WTC11 (cell line): ENCODE measurements around the gene UBE2J2. TPM values are rescaled to one million over a fixed set of nuclear protein-coding genes. Genes with fewer than 3 reads are reported as not detected.

Source experiments
- ATAC-seq: fragments of 200-7000 bp; cut with Tn5 transposase; 2 replicates; pipeline ENCODE4 v1.10.0; 2021; ENCODE audit warnings: mild to moderate bottlenecking, moderate library complexity
- CTCF ChIA-PET: fragments of 300-600 bp; sonication (Branson Sonifier 250); formaldehyde crosslinking; loops from one replicate; lab custom pipeline; 2021; ENCODE audit warnings: antibody characterized with exemption; lab: Charles Lee
- POLR2A ChIA-PET: fragments of 350-600 bp; sonication (Branson Sonifier 250); formaldehyde crosslinking; loops from one replicate; lab custom pipeline; 2021; ENCODE audit warnings: antibody characterized with exemption; lab: Charles Lee
- DNase-seq: peaks from one replicate; pipeline ENCODE4 v3.0.0; 2021; ENCODE audit warnings: low spot score
- H3K27ac Mint-ChIP-seq: 2 replicates; pipeline ENCODE4 v1.8.0; 2021; ENCODE audit warnings: mixed read lengths
- H3K27me3 Mint-ChIP-seq: 2 replicates; pipeline ENCODE4 v1.8.0; 2021; ENCODE audit warnings: low read depth, mild to moderate bottlenecking, moderate library complexity, mixed read lengths
- H3K36me3 Mint-ChIP-seq: 2 replicates; pipeline ENCODE4 v1.8.0; 2021; ENCODE audit warnings: mixed read lengths
- H3K4me1 Mint-ChIP-seq: 2 replicates; pipeline ENCODE4 v1.8.0; 2022; ENCODE audit warnings: mixed read lengths
- H3K4me3 Mint-ChIP-seq: 2 replicates; pipeline ENCODE4 v1.8.0; 2021; ENCODE audit warnings: mild to moderate bottlenecking, moderate library complexity, mixed read lengths
- H3K9me3 Mint-ChIP-seq: 2 replicates; pipeline ENCODE4 v1.8.0; 2021; ENCODE audit warnings: mixed read lengths
- ATF1 ChIP-seq: sonication (generic); formaldehyde crosslinking; IDR thresholded peaks from 2 replicates; pipeline ENCODE4 v1.8.1; 2023; ENCODE audit warnings: mild to moderate bottlenecking, moderate library complexity, missing genetic modification reagents
- ELF4 ChIP-seq: sonication (generic); formaldehyde crosslinking; IDR thresholded peaks from 2 replicates; pipeline ENCODE4 v1.8.1; 2022; ENCODE audit warnings: low read depth, mild to moderate bottlenecking, moderate library complexity, missing genetic modification reagents
- FOXJ3 ChIP-seq: sonication (generic); formaldehyde crosslinking; IDR thresholded peaks from 2 replicates; pipeline ENCODE4 v1.9.0; 2021; ENCODE audit warnings: missing genetic modification reagents, mild to moderate bottlenecking, borderline replicate concordance
- FOXP1 ChIP-seq: sonication (generic); formaldehyde crosslinking; IDR thresholded peaks from 2 replicates; pipeline ENCODE4 v1.8.0; 2022; ENCODE audit warnings: missing genetic modification reagents, mild to moderate bottlenecking, moderate library complexity, borderline replicate concordance
- KAT7 ChIP-seq: sonication (generic); formaldehyde crosslinking; IDR thresholded peaks from 2 replicates; pipeline ENCODE4 v1.8.1; 2023; ENCODE audit warnings: missing genetic modification reagents, mild to moderate bottlenecking, borderline replicate concordance
- NFE2L1 ChIP-seq: sonication (generic); formaldehyde crosslinking; IDR thresholded peaks from 2 replicates; pipeline ENCODE4 v1.8.1; 2023; ENCODE audit warnings: missing genetic modification reagents
- NR1H2 ChIP-seq: sonication (generic); formaldehyde crosslinking; IDR thresholded peaks from 2 replicates; pipeline ENCODE4 v1.9.0; 2021; ENCODE audit warnings: mild to moderate bottlenecking, moderate library complexity, missing genetic modification reagents
- PRRX2 ChIP-seq: fragments of 250-450 bp; sonication (Bioruptor Pico); IDR thresholded peaks from 2 replicates; pipeline ENCODE4 v1.8.0; 2021; ENCODE audit warnings: mild to moderate bottlenecking
- RELA ChIP-seq: sonication (generic); formaldehyde crosslinking; IDR thresholded peaks from 2 replicates; pipeline ENCODE4 v1.8.1; 2022; ENCODE audit warnings: missing genetic modification reagents, mild to moderate bottlenecking, borderline replicate concordance
- TEAD1 ChIP-seq: sonication (generic); formaldehyde crosslinking; IDR thresholded peaks from 2 replicates; pipeline ENCODE4 v1.8.0; 2022; ENCODE audit warnings: mild to moderate bottlenecking, missing genetic modification reagents
- total RNA-seq: library from RNA; stranded (reverse); gene quantifications from 3 replicates; pipeline ENCODE4 v1.2.3, GENCODE V29; 2021
- TF ChIP-seq, protein P1 (sequence below): fragments of 250-450 bp; sonication (Bioruptor Pico); IDR thresholded peaks from 2 replicates; pipeline ENCODE4 v1.9.0; 2021; ENCODE audit warnings: mild to moderate bottlenecking, borderline replicate concordance
- TF ChIP-seq, protein P2 (sequence below): sonication (generic); formaldehyde crosslinking; IDR thresholded peaks from 2 replicates; pipeline ENCODE4 v1.8.1; 2022; ENCODE audit warnings: missing genetic modification reagents, borderline replicate concordance
- TF ChIP-seq, protein P3 (sequence below): sonication (generic); formaldehyde crosslinking; IDR thresholded peaks from 2 replicates; pipeline ENCODE4 v1.8.1; 2022; ENCODE audit warnings: low read depth, mild to moderate bottlenecking, moderate library complexity, missing genetic modification reagents, borderline replicate concordance
- TF ChIP-seq, protein P4 (sequence below): fragments of 250-450 bp; sonication (Bioruptor Pico); IDR thresholded peaks from 2 replicates; pipeline ENCODE4 v1.9.0; 2021; ENCODE audit warnings: moderate library complexity, mild to moderate bottlenecking, inconsistent platforms, borderline replicate concordance
- TF ChIP-seq, protein P5 (sequence below): sonication (generic); formaldehyde crosslinking; IDR thresholded peaks from 2 replicates; pipeline ENCODE4 v1.8.0; 2022; ENCODE audit warnings: missing genetic modification reagents

UBE2J2 gene
- total RNA-seq, 1 experiment from 2014 or later, result 72.2 TPM

DNA sequence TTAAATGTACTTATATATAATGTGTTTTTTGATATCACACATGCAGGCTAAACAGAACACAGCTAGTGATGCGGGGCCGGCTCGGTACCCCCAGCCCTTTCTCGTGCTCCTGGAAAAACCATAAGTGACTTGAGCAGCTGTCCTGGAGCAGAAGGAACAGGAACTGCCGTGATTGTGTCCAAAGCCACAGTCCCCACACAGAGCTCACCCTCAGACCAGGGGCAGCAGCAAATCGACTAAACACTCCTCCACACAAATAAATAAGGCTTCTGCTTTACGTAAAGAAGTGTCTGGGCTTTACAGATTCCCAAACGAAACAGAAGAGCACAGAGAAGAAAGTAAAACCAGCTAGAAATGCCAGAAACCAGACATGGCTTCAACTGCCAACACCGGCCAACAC lies 9.6 kb downstream of the UBE2J2 start:
- no peaks in the 10 kb centered on the region for H3K27me3 Mint-ChIP-seq
- no peak overlapping the region for H3K27ac Mint-ChIP-seq
- H3K9me3 Mint-ChIP-seq, result no peaks in the 10 kb centered on the region
- ChIA-PET POLR2A (no interaction called here), CTCF (interaction anchor here (0.7 to 2.0 kb wide), 4 partner anchors 9 to 84 kb away, joined by 3 to 6 read pairs (median 4); partner anchors contain the start of gene UBE2J2)
- no peak overlapping the region for H3K4me3 Mint-ChIP-seq
- no peak for DNase-seq
- TF ChIP-seq KAT7 (CRISPR knock-in tag) (no peak), RELA (CRISPR knock-in tag) (no peak), ELF4 (CRISPR knock-in tag) (no peak), TEAD1 (CRISPR knock-in tag) (no peak), FOXP1 (CRISPR knock-in tag) (no peak), NR1H2 (CRISPR knock-in tag) (no peak), NFE2L1 (CRISPR knock-in tag) (no peak), PRRX2 (CRISPR knock-in tag) (no peak), FOXJ3 (CRISPR knock-in tag) (no peak), ATF1 (CRISPR knock-in tag) (no peak)
- TF ChIP-seq, protein P1, sequence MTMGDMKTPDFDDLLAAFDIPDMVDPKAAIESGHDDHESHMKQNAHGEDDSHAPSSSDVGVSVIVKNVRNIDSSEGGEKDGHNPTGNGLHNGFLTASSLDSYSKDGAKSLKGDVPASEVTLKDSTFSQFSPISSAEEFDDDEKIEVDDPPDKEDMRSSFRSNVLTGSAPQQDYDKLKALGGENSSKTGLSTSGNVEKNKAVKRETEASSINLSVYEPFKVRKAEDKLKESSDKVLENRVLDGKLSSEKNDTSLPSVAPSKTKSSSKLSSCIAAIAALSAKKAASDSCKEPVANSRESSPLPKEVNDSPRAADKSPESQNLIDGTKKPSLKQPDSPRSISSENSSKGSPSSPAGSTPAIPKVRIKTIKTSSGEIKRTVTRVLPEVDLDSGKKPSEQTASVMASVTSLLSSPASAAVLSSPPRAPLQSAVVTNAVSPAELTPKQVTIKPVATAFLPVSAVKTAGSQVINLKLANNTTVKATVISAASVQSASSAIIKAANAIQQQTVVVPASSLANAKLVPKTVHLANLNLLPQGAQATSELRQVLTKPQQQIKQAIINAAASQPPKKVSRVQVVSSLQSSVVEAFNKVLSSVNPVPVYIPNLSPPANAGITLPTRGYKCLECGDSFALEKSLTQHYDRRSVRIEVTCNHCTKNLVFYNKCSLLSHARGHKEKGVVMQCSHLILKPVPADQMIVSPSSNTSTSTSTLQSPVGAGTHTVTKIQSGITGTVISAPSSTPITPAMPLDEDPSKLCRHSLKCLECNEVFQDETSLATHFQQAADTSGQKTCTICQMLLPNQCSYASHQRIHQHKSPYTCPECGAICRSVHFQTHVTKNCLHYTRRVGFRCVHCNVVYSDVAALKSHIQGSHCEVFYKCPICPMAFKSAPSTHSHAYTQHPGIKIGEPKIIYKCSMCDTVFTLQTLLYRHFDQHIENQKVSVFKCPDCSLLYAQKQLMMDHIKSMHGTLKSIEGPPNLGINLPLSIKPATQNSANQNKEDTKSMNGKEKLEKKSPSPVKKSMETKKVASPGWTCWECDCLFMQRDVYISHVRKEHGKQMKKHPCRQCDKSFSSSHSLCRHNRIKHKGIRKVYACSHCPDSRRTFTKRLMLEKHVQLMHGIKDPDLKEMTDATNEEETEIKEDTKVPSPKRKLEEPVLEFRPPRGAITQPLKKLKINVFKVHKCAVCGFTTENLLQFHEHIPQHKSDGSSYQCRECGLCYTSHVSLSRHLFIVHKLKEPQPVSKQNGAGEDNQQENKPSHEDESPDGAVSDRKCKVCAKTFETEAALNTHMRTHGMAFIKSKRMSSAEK, result no peak
- TF ChIP-seq, protein P2, sequence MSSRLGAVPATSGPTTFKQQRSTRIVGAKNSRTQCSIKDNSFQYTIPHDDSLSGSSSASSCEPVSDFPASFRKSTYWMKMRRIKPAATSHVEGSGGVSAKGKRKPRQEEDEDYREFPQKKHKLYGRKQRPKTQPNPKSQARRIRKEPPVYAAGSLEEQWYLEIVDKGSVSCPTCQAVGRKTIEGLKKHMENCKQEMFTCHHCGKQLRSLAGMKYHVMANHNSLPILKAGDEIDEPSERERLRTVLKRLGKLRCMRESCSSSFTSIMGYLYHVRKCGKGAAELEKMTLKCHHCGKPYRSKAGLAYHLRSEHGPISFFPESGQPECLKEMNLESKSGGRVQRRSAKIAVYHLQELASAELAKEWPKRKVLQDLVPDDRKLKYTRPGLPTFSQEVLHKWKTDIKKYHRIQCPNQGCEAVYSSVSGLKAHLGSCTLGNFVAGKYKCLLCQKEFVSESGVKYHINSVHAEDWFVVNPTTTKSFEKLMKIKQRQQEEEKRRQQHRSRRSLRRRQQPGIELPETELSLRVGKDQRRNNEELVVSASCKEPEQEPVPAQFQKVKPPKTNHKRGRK, result no peak
- TF ChIP-seq, protein P3, sequence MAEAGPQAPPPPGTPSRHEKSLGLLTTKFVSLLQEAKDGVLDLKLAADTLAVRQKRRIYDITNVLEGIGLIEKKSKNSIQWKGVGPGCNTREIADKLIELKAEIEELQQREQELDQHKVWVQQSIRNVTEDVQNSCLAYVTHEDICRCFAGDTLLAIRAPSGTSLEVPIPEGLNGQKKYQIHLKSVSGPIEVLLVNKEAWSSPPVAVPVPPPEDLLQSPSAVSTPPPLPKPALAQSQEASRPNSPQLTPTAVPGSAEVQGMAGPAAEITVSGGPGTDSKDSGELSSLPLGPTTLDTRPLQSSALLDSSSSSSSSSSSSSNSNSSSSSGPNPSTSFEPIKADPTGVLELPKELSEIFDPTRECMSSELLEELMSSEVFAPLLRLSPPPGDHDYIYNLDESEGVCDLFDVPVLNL (CRISPR knock-in tag), result no peak
- TF ChIP-seq, protein P4, sequence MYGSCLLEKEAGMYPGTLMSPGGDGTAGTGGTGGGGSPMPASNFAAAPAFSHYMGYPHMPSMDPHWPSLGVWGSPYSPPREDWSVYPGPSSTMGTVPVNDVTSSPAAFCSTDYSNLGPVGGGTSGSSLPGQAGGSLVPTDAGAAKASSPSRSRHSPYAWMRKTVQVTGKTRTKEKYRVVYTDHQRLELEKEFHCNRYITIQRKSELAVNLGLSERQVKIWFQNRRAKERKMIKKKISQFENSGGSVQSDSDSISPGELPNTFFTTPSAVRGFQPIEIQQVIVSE, result no peak
- ATAC-seq, result no peak
- H3K36me3 Mint-ChIP-seq, result peaks cover 47% of the 10 kb centered on the region
- 0 out of 2 replicates have a peak, but pooled peaks cover 3% of the 10 kb centered on the region for H3K4me1 Mint-ChIP-seq

DNA sequence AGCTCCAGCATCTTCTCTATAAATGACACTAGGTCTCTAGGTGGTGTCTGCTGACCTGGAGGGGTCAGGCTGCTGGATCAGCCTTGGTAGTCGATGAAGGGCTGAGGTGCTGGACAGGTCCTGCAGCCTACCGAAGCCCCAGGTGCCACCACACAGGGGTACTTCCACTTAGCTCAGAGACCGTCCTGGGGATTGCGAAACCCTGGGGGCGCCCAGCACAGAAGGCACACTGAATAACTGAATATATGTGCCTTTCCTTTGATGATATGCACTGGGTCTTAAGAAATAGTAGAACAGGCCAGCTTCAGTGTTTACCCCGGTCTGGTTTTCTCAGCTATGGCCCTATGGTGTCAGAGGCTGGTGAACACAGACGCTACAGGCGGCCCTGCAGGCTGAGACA lies 10.9 kb downstream of the UBE2J2 start:
- H3K4me3 Mint-ChIP-seq, result no peak overlapping the region
- peaks cover 11% of the 10 kb centered on the region for H3K4me1 Mint-ChIP-seq
- DNase-seq (no peak), ATAC-seq (no peak)
- no peaks in the 10 kb centered on the region for H3K9me3 Mint-ChIP-seq
- no peak overlapping the region for H3K27ac Mint-ChIP-seq
- ChIA-PET POLR2A (no interaction called here), CTCF (no interaction called here)
- H3K36me3 Mint-ChIP-seq, result peaks cover 46% of the 10 kb centered on the region
- TF ChIP-seq, protein P5, sequence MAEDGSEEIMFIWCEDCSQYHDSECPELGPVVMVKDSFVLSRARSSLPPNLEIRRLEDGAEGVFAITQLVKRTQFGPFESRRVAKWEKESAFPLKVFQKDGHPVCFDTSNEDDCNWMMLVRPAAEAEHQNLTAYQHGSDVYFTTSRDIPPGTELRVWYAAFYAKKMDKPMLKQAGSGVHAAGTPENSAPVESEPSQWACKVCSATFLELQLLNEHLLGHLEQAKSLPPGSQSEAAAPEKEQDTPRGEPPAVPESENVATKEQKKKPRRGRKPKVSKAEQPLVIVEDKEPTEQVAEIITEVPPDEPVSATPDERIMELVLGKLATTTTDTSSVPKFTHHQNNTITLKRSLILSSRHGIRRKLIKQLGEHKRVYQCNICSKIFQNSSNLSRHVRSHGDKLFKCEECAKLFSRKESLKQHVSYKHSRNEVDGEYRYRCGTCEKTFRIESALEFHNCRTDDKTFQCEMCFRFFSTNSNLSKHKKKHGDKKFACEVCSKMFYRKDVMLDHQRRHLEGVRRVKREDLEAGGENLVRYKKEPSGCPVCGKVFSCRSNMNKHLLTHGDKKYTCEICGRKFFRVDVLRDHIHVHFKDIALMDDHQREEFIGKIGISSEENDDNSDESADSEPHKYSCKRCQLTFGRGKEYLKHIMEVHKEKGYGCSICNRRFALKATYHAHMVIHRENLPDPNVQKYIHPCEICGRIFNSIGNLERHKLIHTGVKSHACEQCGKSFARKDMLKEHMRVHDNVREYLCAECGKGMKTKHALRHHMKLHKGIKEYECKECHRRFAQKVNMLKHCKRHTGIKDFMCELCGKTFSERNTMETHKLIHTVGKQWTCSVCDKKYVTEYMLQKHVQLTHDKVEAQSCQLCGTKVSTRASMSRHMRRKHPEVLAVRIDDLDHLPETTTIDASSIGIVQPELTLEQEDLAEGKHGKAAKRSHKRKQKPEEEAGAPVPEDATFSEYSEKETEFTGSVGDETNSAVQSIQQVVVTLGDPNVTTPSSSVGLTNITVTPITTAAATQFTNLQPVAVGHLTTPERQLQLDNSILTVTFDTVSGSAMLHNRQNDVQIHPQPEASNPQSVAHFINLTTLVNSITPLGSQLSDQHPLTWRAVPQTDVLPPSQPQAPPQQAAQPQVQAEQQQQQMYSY (CRISPR knock-in tag), result no peak
- H3K27me3 Mint-ChIP-seq, result no peaks in the 10 kb centered on the region
